ENCODE data around the gene HIPK2. TPM values are rescaled to one million over a fixed set of nuclear protein-coding genes. Genes with fewer than 3 reads are reported as not detected.

Gene HIPK2
- total and polyA plus RNA-seq, 10 of the 15 experiments (the other 5 are each of a cell fraction or from before 2014, with no cell fraction given): 1.7 to 39.0 (median 9.4) TPM

GRCh38 chr7:139718141-139718540 lies 59.7 kb downstream of the HIPK2 start:
- no peak overlapping the region for H3K9ac ChIP-seq (ENCODE audit: control insufficient read depth, insufficient read depth, low read length)
- intact Hi-C loops (cut with micrococcal nuclease; ENCODE audit: unreplicated experiment): no loop called here
- no peak for DNase-seq (ENCODE audit: low read depth, low spot score)
- peaks cover 13 to 20% of the 10 kb centered on the region in 2 experiments; a peak in 3 of 4 replicates for H3K36me3 ChIP-seq (ENCODE audit: control insufficient read depth in 2 of 2, insufficient read depth in 2 of 2, low read length in 1 of 2)
- H3K4me1 ChIP-seq (ENCODE audit: control insufficient read depth, insufficient read depth, low read length): peaks cover 14% of the 10 kb centered on the region
- no peak for FAIRE-seq
- no peak for ATAC-seq
- no peaks in the 10 kb centered on the region for H3K27me3 ChIP-seq (replicated peaks in 1 of 2; ENCODE audit: control insufficient read depth in 2 of 2, insufficient read depth in 2 of 2, low read length in 1 of 2)
- ChIA-PET RAD21 (ENCODE audit: unreplicated experiment) (no interaction called here), SMC1A (ENCODE audit: uncharacterized antibody, unreplicated experiment) (no interaction called here), POLR2A (no interaction called here), CTCF (no interaction called here)
- in situ Hi-C loops (cut with MboI): no loop called here
- H2AFZ ChIP-seq (ENCODE audit: control insufficient read depth, low read depth, low read length): no peak overlapping the region
- no peak overlapping the region for H3K27ac ChIP-seq (ENCODE audit: control insufficient read depth, insufficient read depth)
- no peak overlapping the region for H3K4me2 ChIP-seq (ENCODE audit: control insufficient read depth, insufficient read depth)
- H3K79me2 ChIP-seq (ENCODE audit: control insufficient read depth, insufficient read depth, low read length): peaks cover 8% of the 10 kb centered on the region
- no peaks in the 10 kb centered on the region for H4K20me1 ChIP-seq (ENCODE audit: control insufficient read depth, insufficient read depth)
- BruUV-seq (replicated peaks): no TSS peak
- no peaks in the 10 kb centered on the region; the same call in 2 of the 3 replicates for H3K9me3 ChIP-seq (replicated peaks; ENCODE audit: control insufficient read depth, insufficient read depth, low read length)
- TF ChIP-seq JUND (IDR thresholded peaks at IDR 0.05; ENCODE audit: low read depth, low read length) (no peak), ATF2 (IDR thresholded peaks at IDR 0.05; ENCODE audit: low read length) (no peak), MAX (IDR thresholded peaks at IDR 0.05; ENCODE audit: low read depth, low read length) (no peak), BHLHE40 (IDR thresholded peaks at IDR 0.05; ENCODE audit: borderline replicate concordance in 1 of 2, low read depth in 2 of 2, low read length in 1 of 2) (no peak), ESRRA (IDR thresholded peaks at IDR 0.05; ENCODE audit: low read length) (no peak), MEF2A (IDR thresholded peaks at IDR 0.05; ENCODE audit: insufficient read depth, low read depth, low read length) (no peak), SIN3A (IDR thresholded peaks at IDR 0.05; ENCODE audit: low read depth, low read length) (no peak)
- TF ChIP-seq, protein P1, sequence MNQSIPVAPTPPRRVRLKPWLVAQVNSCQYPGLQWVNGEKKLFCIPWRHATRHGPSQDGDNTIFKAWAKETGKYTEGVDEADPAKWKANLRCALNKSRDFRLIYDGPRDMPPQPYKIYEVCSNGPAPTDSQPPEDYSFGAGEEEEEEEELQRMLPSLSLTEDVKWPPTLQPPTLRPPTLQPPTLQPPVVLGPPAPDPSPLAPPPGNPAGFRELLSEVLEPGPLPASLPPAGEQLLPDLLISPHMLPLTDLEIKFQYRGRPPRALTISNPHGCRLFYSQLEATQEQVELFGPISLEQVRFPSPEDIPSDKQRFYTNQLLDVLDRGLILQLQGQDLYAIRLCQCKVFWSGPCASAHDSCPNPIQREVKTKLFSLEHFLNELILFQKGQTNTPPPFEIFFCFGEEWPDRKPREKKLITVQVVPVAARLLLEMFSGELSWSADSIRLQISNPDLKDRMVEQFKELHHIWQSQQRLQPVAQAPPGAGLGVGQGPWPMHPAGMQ (IDR thresholded peaks at IDR 0.05; ENCODE audit: borderline replicate concordance): no peak
- TF ChIP-seq, protein P2, sequence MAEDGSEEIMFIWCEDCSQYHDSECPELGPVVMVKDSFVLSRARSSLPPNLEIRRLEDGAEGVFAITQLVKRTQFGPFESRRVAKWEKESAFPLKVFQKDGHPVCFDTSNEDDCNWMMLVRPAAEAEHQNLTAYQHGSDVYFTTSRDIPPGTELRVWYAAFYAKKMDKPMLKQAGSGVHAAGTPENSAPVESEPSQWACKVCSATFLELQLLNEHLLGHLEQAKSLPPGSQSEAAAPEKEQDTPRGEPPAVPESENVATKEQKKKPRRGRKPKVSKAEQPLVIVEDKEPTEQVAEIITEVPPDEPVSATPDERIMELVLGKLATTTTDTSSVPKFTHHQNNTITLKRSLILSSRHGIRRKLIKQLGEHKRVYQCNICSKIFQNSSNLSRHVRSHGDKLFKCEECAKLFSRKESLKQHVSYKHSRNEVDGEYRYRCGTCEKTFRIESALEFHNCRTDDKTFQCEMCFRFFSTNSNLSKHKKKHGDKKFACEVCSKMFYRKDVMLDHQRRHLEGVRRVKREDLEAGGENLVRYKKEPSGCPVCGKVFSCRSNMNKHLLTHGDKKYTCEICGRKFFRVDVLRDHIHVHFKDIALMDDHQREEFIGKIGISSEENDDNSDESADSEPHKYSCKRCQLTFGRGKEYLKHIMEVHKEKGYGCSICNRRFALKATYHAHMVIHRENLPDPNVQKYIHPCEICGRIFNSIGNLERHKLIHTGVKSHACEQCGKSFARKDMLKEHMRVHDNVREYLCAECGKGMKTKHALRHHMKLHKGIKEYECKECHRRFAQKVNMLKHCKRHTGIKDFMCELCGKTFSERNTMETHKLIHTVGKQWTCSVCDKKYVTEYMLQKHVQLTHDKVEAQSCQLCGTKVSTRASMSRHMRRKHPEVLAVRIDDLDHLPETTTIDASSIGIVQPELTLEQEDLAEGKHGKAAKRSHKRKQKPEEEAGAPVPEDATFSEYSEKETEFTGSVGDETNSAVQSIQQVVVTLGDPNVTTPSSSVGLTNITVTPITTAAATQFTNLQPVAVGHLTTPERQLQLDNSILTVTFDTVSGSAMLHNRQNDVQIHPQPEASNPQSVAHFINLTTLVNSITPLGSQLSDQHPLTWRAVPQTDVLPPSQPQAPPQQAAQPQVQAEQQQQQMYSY (CRISPR knock-in tag; IDR thresholded peaks at IDR 0.05): no peak
- H3K4me3 ChIP-seq: no peak overlapping the region

All from GM12878 (cell line).